CD4-positive, alpha-beta T cell treated with Interleukin-17A for 1 hour (primary cell): Measurements from ENCODE around the gene VARS1.

Experiments
- DNase-seq: peaks from one replicate; pipeline ENCODE4 v3.0.0-alpha.2; 2020

Gene VARS1

GRCh38 chr6:31768363-31769257 lies 26.9 kb downstream of the VARS1 start:
- no peak for DNase-seq

- DNase-seq: no peak
Measured at GRCh38 chr6:31767096-31767645, 28.4 kb downstream of the VARS1 start.

GRCh38 chr6:31765910-31766794 lies 29.4 kb downstream of the VARS1 start:
- no peak for DNase-seq

GRCh38 chr6:31765559-31765909 lies 30.0 kb downstream of the VARS1 start:
- DNase-seq: no peak

- DNase-seq: no peak
Measured at GRCh38 chr6:31764198-31764597, 31.4 kb downstream of the VARS1 start.

- DNase-seq: no peak
Measured at GRCh38 chr6:31763619-31763940, 32.0 kb downstream of the VARS1 start.

GRCh38 chr6:31762878-31763618 lies 32.5 kb downstream of the VARS1 start:
- no peak for DNase-seq

GRCh38 chr6:31762356-31762755 lies 33.2 kb downstream of the VARS1 start, which contains the start of gene SAPCD1:
Gene SAPCD1 (plus strand): TSS chr6:31762656. CDS start chr6:31763055, 399 bp downstream.
- DNase-seq: no peak

GRCh38 chr6:31761343-31761742 lies 34.2 kb downstream of the VARS1 start:
- DNase-seq: no peak

GRCh38 chr6:31760790-31761189 lies 34.8 kb downstream of the VARS1 start:
- no peak for DNase-seq

- no peak for DNase-seq
Measured at GRCh38 chr6:31758281-31758680, 37.3 kb downstream of the VARS1 start.

- no peak for DNase-seq
Measured at GRCh38 chr6:31752739-31753319, 42.7 kb downstream of the VARS1 start.

- DNase-seq: no peak
Measured at GRCh38 chr6:31750411-31751022, 45.0 kb downstream of the VARS1 start.

GRCh38 chr6:31749301-31750036 lies 46.1 kb downstream of the VARS1 start:
- DNase-seq: no peak
